ENCODE measurements around the gene PHLPP1. TPM values are rescaled to one million over a fixed set of nuclear protein-coding genes. Genes with fewer than 3 reads are reported as not detected.

Gene PHLPP1
- total RNA-seq, 6 donors from 2014 or later = 8.2 to 15.5 (median 13.2) TPM

- DNase-seq = no peak
- H3K27me3 ChIP-seq = no peaks in the 10 kb centered on the region
- no peak overlapping the region for H3K27ac ChIP-seq
- no peak overlapping the region for H3K4me3 ChIP-seq
- H3K9me3 ChIP-seq = no peaks in the 10 kb centered on the region
- H3K4me1 ChIP-seq = peaks cover 0 to 14% (median 1%) of the 10 kb centered on the region in 4 donors
- ATAC-seq (ENCODE audit: low FRiP score in 2 of 2) = no peak
- TF ChIP-seq POLR2AphosphoS5 (IDR thresholded peaks at IDR 0.05) (no peak), POLR2A (IDR thresholded peaks at IDR 0.05) (no peak), EP300 (IDR thresholded peaks at IDR 0.05) (no peak), CTCF (IDR thresholded peaks at IDR 0.05) (no peak)
- H3K36me3 ChIP-seq = no peaks in the 10 kb centered on the region
Measured at GRCh38 chr18:62811674-62812073, 96.3 kb downstream of the PHLPP1 start.

GRCh38 chr18:62812242-62812641 is 96.9 kb downstream of the PHLPP1 start:
- ATAC-seq (ENCODE audit: low FRiP score in 2 of 2) (no peak), DNase-seq (no peak)
- H3K36me3 ChIP-seq = no peaks in the 10 kb centered on the region
- H3K27me3 ChIP-seq = no peaks in the 10 kb centered on the region
- H3K27ac ChIP-seq = no peak overlapping the region
- H3K4me1 ChIP-seq = peaks cover 0 to 14% (median 1%) of the 10 kb centered on the region in 4 donors
- H3K4me3 ChIP-seq = no peak overlapping the region
- 78 to 79% methylated on average over 3 of the region's 3 CpGs for WGBS, 2 donors
- no peaks in the 10 kb centered on the region for H3K9me3 ChIP-seq
- TF ChIP-seq POLR2A (IDR thresholded peaks at IDR 0.05) = no peak
- no peak for TF ChIP-seq EP300 (IDR thresholded peaks at IDR 0.05)
- TF ChIP-seq CTCF (IDR thresholded peaks at IDR 0.05) = no peak
- no peak for TF ChIP-seq POLR2AphosphoS5 (IDR thresholded peaks at IDR 0.05)

GRCh38 chr18:62812876-62813275 is 97.5 kb downstream of the PHLPP1 start:
- peaks cover 0 to 14% (median 1%) of the 10 kb centered on the region in 4 donors for H3K4me1 ChIP-seq
- no peak overlapping the region for H3K4me3 ChIP-seq
- no peaks in the 10 kb centered on the region for H3K36me3 ChIP-seq
- H3K9me3 ChIP-seq = no peaks in the 10 kb centered on the region
- DNase-seq (no peak), ATAC-seq (ENCODE audit: low FRiP score in 2 of 2) (no peak)
- TF ChIP-seq POLR2AphosphoS5 (IDR thresholded peaks at IDR 0.05) (no peak), POLR2A (IDR thresholded peaks at IDR 0.05) (no peak), CTCF (IDR thresholded peaks at IDR 0.05) (no peak), EP300 (IDR thresholded peaks at IDR 0.05) (no peak)
- no peaks in the 10 kb centered on the region for H3K27me3 ChIP-seq
- H3K27ac ChIP-seq = no peak overlapping the region

- Histone ChIP-seq H3K36me3 (no peaks in the 10 kb centered on the region), H3K4me1 (peaks cover 0 to 14% (median 0%) of the 10 kb centered on the region in 4 donors), H3K27me3 (no peaks in the 10 kb centered on the region), H3K27ac (no peak overlapping the region), H3K9me3 (no peaks in the 10 kb centered on the region), H3K4me3 (no peak overlapping the region)
- ATAC-seq (ENCODE audit: low FRiP score in 2 of 2) (no peak), DNase-seq (no peak)
- no peak for TF ChIP-seq POLR2AphosphoS5 (IDR thresholded peaks at IDR 0.05)
- TF ChIP-seq POLR2A (IDR thresholded peaks at IDR 0.05) = no peak
- TF ChIP-seq CTCF (IDR thresholded peaks at IDR 0.05) = no peak
- no peak for TF ChIP-seq EP300 (IDR thresholded peaks at IDR 0.05)
- 58 to 61% methylated on average over 2 of the region's 2 CpGs for WGBS, 2 donors
Measured at GRCh38 chr18:62814132-62814759, 98.9 kb downstream of the PHLPP1 start.

- Histone ChIP-seq H3K4me3 (no peak overlapping the region), H3K36me3 (peaks cover 0 to 4% (median under 1%) of the 10 kb centered on the region in 4 donors), H3K4me1 (peaks cover 0 to 8% (median 0%) of the 10 kb centered on the region in 4 donors), H3K9me3 (no peaks in the 10 kb centered on the region), H3K27ac (no peak overlapping the region), H3K27me3 (no peaks in the 10 kb centered on the region)
- no peak for TF ChIP-seq POLR2AphosphoS5 (IDR thresholded peaks at IDR 0.05)
- TF ChIP-seq CTCF (IDR thresholded peaks at IDR 0.05) = no peak
- 95 to 100% methylated on average over 1 of the region's 1 CpG for WGBS, 2 donors
- ATAC-seq (ENCODE audit: low FRiP score in 2 of 2) (no peak), DNase-seq (no peak)
Measured at GRCh38 chr18:62825382-62825781, 110.0 kb downstream of the PHLPP1 start.

All from upper lobe of left lung (tissue), 6 donors.